ENCODE measurements around the gene PKDREJ. TPM values are rescaled to one million over a fixed set of nuclear protein-coding genes. Genes with fewer than 3 reads are reported as not detected.

PKDREJ gene
- polyA plus RNA-seq, 1 donor (not counting 4 experiments of a cell fraction or from before 2014, with no cell fraction given): 0.01 TPM

- Histone ChIP-seq H3K9ac (ENCODE audit: control insufficient read depth, extremely low read depth, insufficient read depth, low read length) (no peak overlapping the region), H3K27ac (ENCODE audit: control insufficient read depth, insufficient read depth, low read length) (no peak overlapping the region), H3K4me1 (ENCODE audit: control insufficient read depth, extremely low read depth, insufficient read depth, low read length) (peaks cover 3% of the 10 kb centered on the region), H3K4me2 (ENCODE audit: control insufficient read depth, extremely low read depth, insufficient read depth, low read depth, low read length) (no peak overlapping the region), H3K36me3 (ENCODE audit: control insufficient read depth in 2 of 2, extremely low read depth in 1 of 2, insufficient read depth in 2 of 2, low read length in 2 of 2) (peaks cover 0 to 4% of the 10 kb centered on the region in 2 experiments), H3K4me3 (ENCODE audit: control insufficient read depth in 2 of 3, extremely low read depth in 1 of 3, insufficient read depth in 2 of 3, low read depth in 1 of 3, low read length in 3 of 3) (no peak overlapping the region), H3K79me2 (ENCODE audit: control insufficient read depth, insufficient read depth, low read length) (no peaks in the 10 kb centered on the region), H2AFZ (ENCODE audit: control insufficient read depth, low read length) (no peak overlapping the region), H3K9me1 (ENCODE audit: control insufficient read depth, extremely low read depth, insufficient read depth, low read length) (no peaks in the 10 kb centered on the region), H3K27me3 (ENCODE audit: control insufficient read depth, extremely low read depth, insufficient read depth, low read length) (no peaks in the 10 kb centered on the region), H3K9me3 (ENCODE audit: control insufficient read depth, low read depth, low read length) (no peaks in the 10 kb centered on the region), H4K20me1 (ENCODE audit: control insufficient read depth, extremely low read depth, insufficient read depth, low read length) (no peaks in the 10 kb centered on the region)
- no peak for DNase-seq (ENCODE audit: low read depth, low spot score)
- dilution Hi-C loops (cut with MboI; ENCODE audit: extremely low pct_ligation_motif_present, low sequenced_read_pairs): no loop called here
- FAIRE-seq: no peak
- TF ChIP-seq CTCF (optimal IDR thresholded peaks at IDR 0.05 in 1 of 3, IDR thresholded peaks at IDR 0.05 in 1 of 3, conservative IDR thresholded peaks at IDR 0.05 in 1 of 3; ENCODE audit: extremely low read depth in 1 of 3, insufficient read depth in 2 of 3, low read length in 3 of 3): peak in 1 of 3 experiments; percentile 3
- no peak for TF ChIP-seq EZH2 (IDR thresholded peaks at IDR 0.05; ENCODE audit: low read length)
Observed at GRCh38 chr22:46245511-46245910, 17.6 kb downstream of the PKDREJ start.

- no peaks in the 10 kb centered on the region for H3K9me3 ChIP-seq (ENCODE audit: control insufficient read depth, low read depth, low read length)
- H3K4me3 ChIP-seq (ENCODE audit: control insufficient read depth in 2 of 3, extremely low read depth in 1 of 3, insufficient read depth in 2 of 3, low read depth in 1 of 3, low read length in 3 of 3): no peak overlapping the region
- FAIRE-seq: no peak
- H3K27me3 ChIP-seq (ENCODE audit: control insufficient read depth, extremely low read depth, insufficient read depth, low read length): no peaks in the 10 kb centered on the region
- no peak for DNase-seq (ENCODE audit: low read depth, low spot score)
- H2AFZ ChIP-seq (ENCODE audit: control insufficient read depth, low read length): no peak overlapping the region
- peaks cover 3% of the 10 kb centered on the region for H3K4me1 ChIP-seq (ENCODE audit: control insufficient read depth, extremely low read depth, insufficient read depth, low read length)
- TF ChIP-seq EZH2 (IDR thresholded peaks at IDR 0.05; ENCODE audit: low read length) (no peak), CTCF (optimal IDR thresholded peaks at IDR 0.05 in 1 of 3, IDR thresholded peaks at IDR 0.05 in 1 of 3, conservative IDR thresholded peaks at IDR 0.05 in 1 of 3; ENCODE audit: extremely low read depth in 1 of 3, insufficient read depth in 2 of 3, low read length in 3 of 3) (no peak)
- no peak overlapping the region for H3K27ac ChIP-seq (ENCODE audit: control insufficient read depth, insufficient read depth, low read length)
- H3K4me2 ChIP-seq (ENCODE audit: control insufficient read depth, extremely low read depth, insufficient read depth, low read depth, low read length): no peak overlapping the region
- no peaks in the 10 kb centered on the region for H3K79me2 ChIP-seq (ENCODE audit: control insufficient read depth, insufficient read depth, low read length)
- dilution Hi-C loops (cut with MboI; ENCODE audit: extremely low pct_ligation_motif_present, low sequenced_read_pairs): loop anchor here (5.0 kb wide), 1 partner anchor 97 kb away; no protein-coding TSS in a partner anchor
- peaks cover 0 to 4% of the 10 kb centered on the region in 2 experiments for H3K36me3 ChIP-seq (ENCODE audit: control insufficient read depth in 2 of 2, extremely low read depth in 1 of 2, insufficient read depth in 2 of 2, low read length in 2 of 2)
- no peaks in the 10 kb centered on the region for H4K20me1 ChIP-seq (ENCODE audit: control insufficient read depth, extremely low read depth, insufficient read depth, low read length)
- no peaks in the 10 kb centered on the region for H3K9me1 ChIP-seq (ENCODE audit: control insufficient read depth, extremely low read depth, insufficient read depth, low read length)
- H3K9ac ChIP-seq (ENCODE audit: control insufficient read depth, extremely low read depth, insufficient read depth, low read length): no peak overlapping the region
Observed at GRCh38 chr22:46244771-46245170, 18.4 kb downstream of the PKDREJ start.

All from keratinocyte (primary cell).